Cardiac muscle cell (in vitro differentiated cells and primary cell): ENCODE measurements around the gene FTH1. TPM values are rescaled to one million over a fixed set of nuclear protein-coding genes. Genes with fewer than 3 reads are reported as not detected.
"Not testable (repeated sequence)": the region's sequence is repeated elsewhere in the genome, so short reads cannot be mapped to it uniquely, and the experiment has no call there.

Experiments used
- DNase-seq, 2 donors: peaks; one replicate each; pipeline versions ENCODE4 v3.0.0 to v3.0.0-alpha.2; 2010 to 2017; ENCODE audit warnings: low read depth in 1 of 2, low spot score in 1 of 2
- H3K27ac ChIP-seq: fragments of 200-600 bp; sonication (generic); 2 replicates; pipeline ENCODE4 v1.5.1; 2016
- H3K27me3 ChIP-seq: fragments of 200-600 bp; sonication (generic); 2 replicates; pipeline ENCODE4 v1.6.0; 2016; ENCODE audit warnings: control low read depth
- H3K36me3 ChIP-seq: fragments of 200-600 bp; sonication (generic); 2 replicates; pipeline ENCODE4 v1.5.1; 2016; ENCODE audit warnings: control low read depth
- H3K4me1 ChIP-seq: fragments of 200-600 bp; sonication (generic); 2 replicates; pipeline ENCODE4 v1.8.1; 2017; ENCODE audit warnings: low read depth, mild to moderate bottlenecking, mixed run types
- H3K4me3 ChIP-seq: fragments of 200-600 bp; sonication (generic); 2 replicates; pipeline ENCODE4 v1.5.1; 2016; ENCODE audit warnings: mild to moderate bottlenecking
- H3K9me3 ChIP-seq: fragments of 200-600 bp; sonication (generic); 2 replicates; pipeline ENCODE4 v1.5.1; 2017; ENCODE audit warnings: low read depth, mild to moderate bottlenecking, control low read depth
- CTCF ChIP-seq: IDR thresholded peaks from 2 replicates; pipeline ENCODE4 v1.5.1; 2012; ENCODE audit warnings: low read depth, mild to moderate bottlenecking, low read length
- polyA plus RNA-seq: library from polyadenylated mRNA; unstranded; fragments of >200 nt; fragmentation: Nextera tagmentation; extraction: Ambion mirVana; gene quantifications from 2 replicates; pipeline ENCODE4 v1.2.1, GENCODE V29; 2016
- total RNA-seq: library from RNA; depleted of rRNA; stranded (reverse); fragments of >200 nt; gene quantifications from 2 replicates; pipeline ENCODE4 v1.2.3, GENCODE V29; 2016

The FTH1 gene
- total and polyA plus RNA-seq, 2 experiments from 2014 or later = 858 to 2,885 TPM

- H3K36me3 ChIP-seq = peaks cover 22% of the 10 kb centered on the region
- H3K4me1 ChIP-seq = peaks cover 27% of the 10 kb centered on the region
- H3K9me3 ChIP-seq = no peaks in the 10 kb centered on the region
- H3K27me3 ChIP-seq = no peaks in the 10 kb centered on the region
- peak overlapping the region; percentile 91 for H3K27ac ChIP-seq
- H3K4me3 ChIP-seq = peak overlapping the region; percentile 92
- DNase-seq = peak in 1 of 2 donors; percentile 32
- no peak for TF ChIP-seq CTCF
Measured at GRCh38 chr11:61967924-61968757, 707 bp upstream of the FTH1 start.

- peaks cover 22% of the 10 kb centered on the region for H3K36me3 ChIP-seq
- H3K27ac ChIP-seq = peak overlapping the region; percentile 91
- H3K27me3 ChIP-seq = no peaks in the 10 kb centered on the region
- peak; percentile 55 to 58 for DNase-seq
- peak overlapping the region; percentile 92 for H3K4me3 ChIP-seq
- peaks cover 15% of the 10 kb centered on the region for H3K4me1 ChIP-seq
- no peak for TF ChIP-seq CTCF
- H3K9me3 ChIP-seq = no peaks in the 10 kb centered on the region
Measured at GRCh38 chr11:61966734-61967115, 709 bp downstream of the FTH1 start.

GRCh38 chr11:61964666-61965271 is 2.7 kb downstream of the FTH1 start:
- H3K27me3 ChIP-seq, H3K9me3 ChIP-seq, H3K4me3 ChIP-seq, H3K27ac ChIP-seq: not testable (repeated sequence)
- Histone ChIP-seq H3K4me1 (peaks cover 15% of the 10 kb centered on the region), H3K36me3 (peaks cover 22% of the 10 kb centered on the region)
- DNase-seq = peak in 1 of 2 donors; percentile 25

GRCh38 chr11:61964058-61964665 is 3.3 kb downstream of the FTH1 start:
- Histone ChIP-seq H3K36me3 (peaks cover 22% of the 10 kb centered on the region), H3K27me3 (no peaks in the 10 kb centered on the region), H3K9me3 (no peaks in the 10 kb centered on the region), H3K4me1 (peaks cover 15% of the 10 kb centered on the region), H3K27ac (no peak overlapping the region), H3K4me3 (no peak overlapping the region)
- no peak for DNase-seq
- no peak for TF ChIP-seq CTCF

- Histone ChIP-seq H3K27ac (no peak overlapping the region), H3K27me3 (no peaks in the 10 kb centered on the region), H3K9me3 (no peaks in the 10 kb centered on the region), H3K36me3 (peaks cover 22% of the 10 kb centered on the region), H3K4me1 (peaks cover 12% of the 10 kb centered on the region), H3K4me3 (no peak overlapping the region)
- no peak for TF ChIP-seq CTCF
- peak in 1 of 2 donors; percentile 86 for DNase-seq
Measured at GRCh38 chr11:61963282-61964057, 4.0 kb downstream of the FTH1 start.
